ENCODE results near the gene CDC16.
A peak's percentile ranks its signal among the peaks of the same experiment; 100 is the strongest.

Gene CDC16

GRCh38 chr13:114282041-114282670 is 47.5 kb downstream of the CDC16 start:
- Mint-ChIP-seq H3K4me3 (peak overlapping the region; percentile 96 to 97), H3K9me3 (no peaks in the 10 kb centered on the region), H3K27me3 (no peaks in the 10 kb centered on the region), H3K4me1 (peaks cover 23 to 47% of the 10 kb centered on the region in 2 donors), H3K36me3 (peaks cover 29 to 35% of the 10 kb centered on the region in 2 donors), H3K27ac (peak overlapping the region; percentile 98)
- ATAC-seq (replicated peaks) = peak; percentile 61 to 63
- no peak for DNase-seq

GRCh38 chr13:114283576-114283975 is 48.9 kb downstream of the CDC16 start:
- H3K27ac Mint-ChIP-seq = peak overlapping the region; percentile 53
- DNase-seq (no peak), ATAC-seq (replicated peaks) (no peak)
- H3K4me1 Mint-ChIP-seq = peaks cover 23 to 52% of the 10 kb centered on the region in 2 donors
- H3K27me3 Mint-ChIP-seq = no peaks in the 10 kb centered on the region
- peak overlapping the region; percentile 23 to 63 for H3K4me3 Mint-ChIP-seq
- H3K36me3 Mint-ChIP-seq = peaks cover 38 to 45% of the 10 kb centered on the region in 2 donors
- H3K9me3 Mint-ChIP-seq = no peaks in the 10 kb centered on the region

GRCh38 chr13:114284680-114285079 is 50.0 kb downstream of the CDC16 start:
- DNase-seq (no peak), ATAC-seq (replicated peaks) (no peak)
- Mint-ChIP-seq H3K27me3 (no peaks in the 10 kb centered on the region), H3K4me3 (no peak overlapping the region), H3K4me1 (peaks cover 21 to 49% of the 10 kb centered on the region in 2 donors), H3K36me3 (peaks cover 42 to 53% of the 10 kb centered on the region in 2 donors), H3K9me3 (no peaks in the 10 kb centered on the region), H3K27ac (no peak overlapping the region)

GRCh38 chr13:114285166-114285808 is 50.6 kb downstream of the CDC16 start:
- no peak for DNase-seq
- ATAC-seq (replicated peaks) = no peak
- H3K27me3 Mint-ChIP-seq = no peaks in the 10 kb centered on the region
- H3K4me3 Mint-ChIP-seq = no peak overlapping the region
- H3K9me3 Mint-ChIP-seq = no peaks in the 10 kb centered on the region
- peaks cover 18 to 48% of the 10 kb centered on the region in 2 donors for H3K4me1 Mint-ChIP-seq
- no peak overlapping the region for H3K27ac Mint-ChIP-seq
- peaks cover 47 to 57% of the 10 kb centered on the region in 2 donors for H3K36me3 Mint-ChIP-seq

GRCh38 chr13:114286808-114287207 is 52.1 kb downstream of the CDC16 start:
- Mint-ChIP-seq H3K4me3 (no peak overlapping the region), H3K36me3 (peaks cover 53 to 65% of the 10 kb centered on the region in 2 donors), H3K4me1 (peaks cover 14 to 47% of the 10 kb centered on the region in 2 donors), H3K9me3 (no peaks in the 10 kb centered on the region), H3K27ac (no peak overlapping the region), H3K27me3 (no peaks in the 10 kb centered on the region)
- DNase-seq = no peak
- no peak for ATAC-seq (replicated peaks)

GRCh38 chr13:114288157-114288591 is 53.5 kb downstream of the CDC16 start:
- H3K27me3 Mint-ChIP-seq = no peaks in the 10 kb centered on the region
- H3K9me3 Mint-ChIP-seq = no peaks in the 10 kb centered on the region
- no peak overlapping the region for H3K4me3 Mint-ChIP-seq
- DNase-seq = no peak
- peaks cover 14 to 47% of the 10 kb centered on the region in 2 donors for H3K4me1 Mint-ChIP-seq
- peak overlapping the region; percentile 57 for H3K27ac Mint-ChIP-seq
- H3K36me3 Mint-ChIP-seq = peaks cover 60 to 72% of the 10 kb centered on the region in 2 donors
- ATAC-seq (replicated peaks) = no peak

GRCh38 chr13:114296448-114296847 is 61.8 kb downstream of the CDC16 start:
- Mint-ChIP-seq H3K27ac (no peak overlapping the region), H3K36me3 (peaks cover 48 to 53% of the 10 kb centered on the region in 2 donors)

GRCh38 chr13:114296902-114297301 is 62.2 kb downstream of the CDC16 start:
- Mint-ChIP-seq H3K4me3 (no peak overlapping the region), H3K9me3 (no peaks in the 10 kb centered on the region), H3K27ac (no peak overlapping the region), H3K27me3 (no peaks in the 10 kb centered on the region), H3K36me3 (peaks cover 48 to 52% of the 10 kb centered on the region in 2 donors), H3K4me1 (peaks cover 6 to 7% of the 10 kb centered on the region in 2 donors)
- ATAC-seq (replicated peaks) (no peak), DNase-seq (no peak)

More at GRCh38 chr13:114296448-114296847, 61.8 kb downstream of the CDC16 start:
- DNase-seq = no peak
- H3K9me3 Mint-ChIP-seq = no peaks in the 10 kb centered on the region
- H3K4me1 Mint-ChIP-seq = peaks cover 6 to 9% of the 10 kb centered on the region in 2 donors
- no peaks in the 10 kb centered on the region for H3K27me3 Mint-ChIP-seq
- no peak overlapping the region for H3K4me3 Mint-ChIP-seq
- no peak for ATAC-seq (replicated peaks)

- DNase-seq = no peak
- Mint-ChIP-seq H3K27me3 (no peaks in the 10 kb centered on the region), H3K36me3 (peaks cover 47 to 49% of the 10 kb centered on the region in 2 donors), H3K4me1 (peaks cover 6 to 7% of the 10 kb centered on the region in 2 donors), H3K9me3 (no peaks in the 10 kb centered on the region), H3K27ac (no peak overlapping the region), H3K4me3 (no peak overlapping the region)
- no peak for ATAC-seq (replicated peaks)
Measured at GRCh38 chr13:114298866-114299265, 64.2 kb downstream of the CDC16 start.

- H3K9me3 Mint-ChIP-seq = no peaks in the 10 kb centered on the region
- ATAC-seq (replicated peaks) (no peak), DNase-seq (no peak)
- H3K27me3 Mint-ChIP-seq = no peaks in the 10 kb centered on the region
- H3K4me1 Mint-ChIP-seq = peaks cover 6 to 7% of the 10 kb centered on the region in 2 donors
- H3K4me3 Mint-ChIP-seq = no peak overlapping the region
- peaks cover 47% of the 10 kb centered on the region in 2 donors for H3K36me3 Mint-ChIP-seq
- H3K27ac Mint-ChIP-seq = peak overlapping the region; percentile 83
Measured at GRCh38 chr13:114299604-114300305, 65.1 kb downstream of the CDC16 start.

- no peak for ATAC-seq (replicated peaks)
- Mint-ChIP-seq H3K4me3 (no peak overlapping the region), H3K4me1 (peaks cover 0 to 3% of the 10 kb centered on the region in 2 donors), H3K27ac (no peak overlapping the region), H3K36me3 (peaks cover 32 to 48% of the 10 kb centered on the region in 2 donors), H3K27me3 (no peaks in the 10 kb centered on the region), H3K9me3 (no peaks in the 10 kb centered on the region)
- no peak for DNase-seq
Measured at GRCh38 chr13:114303700-114304327, 69.1 kb downstream of the CDC16 start.

GRCh38 chr13:114304346-114305034 is 69.8 kb downstream of the CDC16 start:
- Mint-ChIP-seq H3K36me3 (peaks cover 30 to 41% of the 10 kb centered on the region in 2 donors), H3K27ac (peak overlapping the region; percentile 67), H3K27me3 (no peaks in the 10 kb centered on the region), H3K4me1 (peaks cover 0 to 1% of the 10 kb centered on the region in 2 donors), H3K4me3 (no peak overlapping the region), H3K9me3 (no peaks in the 10 kb centered on the region)
- no peak for DNase-seq
- ATAC-seq (replicated peaks) = no peak

- peaks cover 15 to 18% of the 10 kb centered on the region in 2 donors for H3K36me3 Mint-ChIP-seq
- DNase-seq (no peak), ATAC-seq (replicated peaks) (no peak)
- H3K9me3 Mint-ChIP-seq = no peaks in the 10 kb centered on the region
- H3K4me1 Mint-ChIP-seq = peaks cover 11 to 13% of the 10 kb centered on the region in 2 donors
- H3K27ac Mint-ChIP-seq = no peak overlapping the region
- no peak overlapping the region for H3K4me3 Mint-ChIP-seq
- no peaks in the 10 kb centered on the region for H3K27me3 Mint-ChIP-seq
Measured at GRCh38 chr13:114309086-114309485, 74.4 kb downstream of the CDC16 start.
